GM12878 (cell line): Measurements from ENCODE around the gene MEGF6. TPM values are rescaled to one million over a fixed set of nuclear protein-coding genes. Genes with fewer than 3 reads are reported as not detected.

ENCODE experiments used
- DPF2 ChIP-seq: fragments of 450-650 bp; IDR thresholded peaks from 2 replicates; pipeline ENCODE4 v1.6.1; 2017; ENCODE audit warnings: mild to moderate bottlenecking
- E4F1 ChIP-seq: fragments of 450-650 bp; IDR thresholded peaks from 2 replicates; pipeline ENCODE4 v1.6.1; 2018; ENCODE audit warnings: borderline replicate concordance, mild to moderate bottlenecking; ENCODE audit not compliant: partially characterized antibody
- ESRRA ChIP-seq: IDR thresholded peaks from 2 replicates; pipeline ENCODE4 v1.6.1; 2012; ENCODE audit warnings: mild to moderate bottlenecking, low read length, improper control_type of control experiment
- IRF5 ChIP-seq: fragments of 450-650 bp; IDR thresholded peaks from 2 replicates; pipeline ENCODE4 v1.6.1; 2017; ENCODE audit warnings: borderline replicate concordance
- PAX5 ChIP-seq: IDR thresholded peaks from 2 replicates; pipeline ENCODE4 v1.6.1; 2011; ENCODE audit warnings: low read depth, low read length, borderline replicate concordance
- POLR2AphosphoS2 ChIP-seq: IDR thresholded peaks from 2 replicates; pipeline ENCODE4 v1.6.1; 2011; ENCODE audit warnings: low read depth, mild to moderate bottlenecking, low read length, improper control_type of control experiment, moderate library complexity
- RCOR1 ChIP-seq: conservative IDR thresholded peaks from 2 replicates; pipeline ENCODE4 v1.6.1; 2012; ENCODE audit warnings: low read depth, low read length, improper control_type of control experiment
- TCF12 ChIP-seq: IDR thresholded peaks from 2 replicates; pipeline ENCODE4 v1.6.1; 2011; ENCODE audit warnings: low read depth, mild to moderate bottlenecking, low read length
- YY1 ChIP-seq: IDR thresholded peaks from 2 replicates; pipeline ENCODE4 v1.6.1; 2011; ENCODE audit warnings: low read depth, mild to moderate bottlenecking, low read length
- ZNF384 ChIP-seq: IDR thresholded peaks from 2 replicates; pipeline ENCODE4 v1.6.1; 2012; ENCODE audit warnings: low read depth, mild to moderate bottlenecking, low read length, improper control_type of control experiment, borderline replicate concordance
- polyA plus RNA-seq, 11 experiments: library from polyadenylated mRNA; depleted of rRNA in 4 of 11; unstranded in 6 of 11; stranded (reverse) in 5 of 11; fragments of >200 nt; fragmentation: Nextera tagmentation in 4 of 11; fragmentation: Illumina TruSeq in 1 of 11; extraction: Ambion mirVana in 4 of 11; extraction: Trizol in 1 of 11; gene quantifications; 1 replicate in 1 of 11; 2 replicates in 10 of 11; pipeline versions ENCODE4 v1.2.1 to v1.2.3, GENCODE V29; 2011 to 2016; ENCODE audit warnings: inconsistent platforms in 2 of 11, missing spikeins in 2 of 11, low read depth in 1 of 11
- total RNA-seq, 4 experiments: library from RNA; depleted of rRNA in 3 of 4; stranded (reverse); fragments of >200 nt in 3 of 4; fragmentation: Illumina TruSeq in 1 of 4; extraction: Trizol in 1 of 4; gene quantifications; 2 replicates each; pipeline versions ENCODE4 v1.2.1 to v1.2.3, GENCODE V29; 2013 to 2021

MEGF6 gene
- total and polyA plus RNA-seq, 10 of the 15 experiments (the other 5 are each of a cell fraction or from before 2014, with no cell fraction given), result 0.03 to 0.41 TPM; not detected in 8

GRCh38 chr1:3536420-3537195, 74.7 kb downstream of the MEGF6 start (continued):
- no peak for TF ChIP-seq ESRRA
- no peak for TF ChIP-seq YY1
- TF ChIP-seq TCF12, result no peak
- no peak for TF ChIP-seq IRF5
- no peak for TF ChIP-seq E4F1
- no peak for TF ChIP-seq PAX5
- TF ChIP-seq RCOR1, result no peak
- TF ChIP-seq POLR2AphosphoS2, result no peak
- no peak for TF ChIP-seq ZNF384
- no peak for TF ChIP-seq DPF2
